ENCODE measurements around the gene CCDC106. TPM values are rescaled to one million over a fixed set of nuclear protein-coding genes. Genes with fewer than 3 reads are reported as not detected.

The CCDC106 gene
- total RNA-seq, 4 donors from 2014 or later = 3.7 to 15.1 (median 8.4) TPM

- TF ChIP-seq POLR2AphosphoS5 (IDR thresholded peaks at IDR 0.05) = peak in 1 of 3 donors; percentile 10
- no peak for TF ChIP-seq EP300 (IDR thresholded peaks at IDR 0.05; ENCODE audit: low read depth)
- no peak for TF ChIP-seq POLR2A (IDR thresholded peaks at IDR 0.05)
- peak in 1 of 5 experiments; percentile 8 for TF ChIP-seq CTCF (IDR thresholded peaks at IDR 0.05)
- Histone ChIP-seq H3K27me3 (no peaks in the 10 kb centered on the region), H3K4me1 (peaks cover 13 to 25% (median 19%) of the 10 kb centered on the region in 4 donors), H3K27ac (peak within 1 kb of the TSS; percentile 96 to 100 (median 98)), H3K36me3 (peaks cover 0 to 4% (median 0%) of the 10 kb centered on the region in 4 donors), H3K9me3 (no peaks in the 10 kb centered on the region), H3K4me3 (peak within 1 kb of the TSS; percentile 80 to 96 (median 86))
- intact Hi-C loops (cut with DNase I; ENCODE audit: low total_unique reads) (loop anchor here (10.0 kb wide), 1 partner anchor 485 kb away; the partner anchor contains the start of gene PPP1R12C), in situ Hi-C loops (cut with MboI; ENCODE audit: low pct_ligation_motif_present in 1 of 4, low pct_unique_long_range_greater_than_20kb in 1 of 4, low sequenced_read_pairs in 3 of 4) (loop anchor here in 1 of 4 donors (10.0 kb wide), 1 partner anchor 85 kb away; no protein-coding TSS in a partner anchor)
- DNase-seq = peak; percentile 87
- WGBS, 2 donors (ENCODE audit: low coverage in 1 of 2) = 0% methylated on average over 13 of the region's 97 CpGs; no CpG with 5 or more reads in 1 of the 2 donors
Measured at GRCh38 chr19:55599842-55600661, 48.0 kb upstream of the CCDC106 start, which contains the start of gene ZNF524. Gene ZNF524 (plus strand): TSS chr19:55600288. CDS start chr19:55602113, 1,825 bp downstream.

DNA sequence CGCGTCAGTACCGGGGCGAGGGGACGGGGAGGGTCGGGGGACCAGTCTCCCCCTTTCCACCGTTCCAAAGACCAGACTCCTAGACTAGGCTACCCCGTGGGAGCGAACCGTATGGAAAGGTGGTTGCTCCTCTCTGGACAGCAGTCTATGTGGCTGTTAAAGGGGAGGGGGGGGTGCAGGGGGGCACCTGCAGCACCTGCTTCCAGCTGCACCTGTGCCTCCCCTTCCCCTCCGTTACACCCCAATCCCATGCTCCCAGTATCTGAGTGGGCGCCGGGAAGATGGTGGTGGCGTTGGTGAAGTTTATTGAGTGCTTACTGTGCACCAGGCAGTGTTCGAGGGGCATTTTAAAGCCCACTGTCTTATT is 47.4 kb upstream of the CCDC106 start:
- TF ChIP-seq POLR2A (IDR thresholded peaks at IDR 0.05) = no peak
- no peak for TF ChIP-seq EP300 (IDR thresholded peaks at IDR 0.05; ENCODE audit: low read depth)
- no peak for TF ChIP-seq CTCF (IDR thresholded peaks at IDR 0.05)
- no peak for TF ChIP-seq POLR2AphosphoS5 (IDR thresholded peaks at IDR 0.05)
- WGBS, 2 donors (ENCODE audit: low coverage in 1 of 2) = 4% methylated on average over 11 of the region's 15 CpGs; no CpG with 5 or more reads in 1 of the 2 donors
- H3K36me3 ChIP-seq = no peaks in the 10 kb centered on the region
- H3K27me3 ChIP-seq = no peaks in the 10 kb centered on the region
- in situ Hi-C loops (cut with MboI; ENCODE audit: low pct_ligation_motif_present in 1 of 4, low pct_unique_long_range_greater_than_20kb in 1 of 4, low sequenced_read_pairs in 3 of 4) = loop anchor here in 1 of 4 donors (10.0 kb wide), 1 partner anchor 86 kb away; no protein-coding TSS in a partner anchor
- peaks cover 13 to 25% (median 20%) of the 10 kb centered on the region in 4 donors for H3K4me1 ChIP-seq
- DNase-seq = no peak
- peak overlapping the region; percentile 80 to 96 (median 86) for H3K4me3 ChIP-seq
- H3K27ac ChIP-seq = peak overlapping the region; percentile 96 to 100 (median 98)
- intact Hi-C loops (cut with DNase I; ENCODE audit: low total_unique reads) = loop anchor here (10.0 kb wide), 1 partner anchor 486 kb away; the partner anchor contains the start of gene PPP1R12C
- H3K9me3 ChIP-seq = no peaks in the 10 kb centered on the region

DNA sequence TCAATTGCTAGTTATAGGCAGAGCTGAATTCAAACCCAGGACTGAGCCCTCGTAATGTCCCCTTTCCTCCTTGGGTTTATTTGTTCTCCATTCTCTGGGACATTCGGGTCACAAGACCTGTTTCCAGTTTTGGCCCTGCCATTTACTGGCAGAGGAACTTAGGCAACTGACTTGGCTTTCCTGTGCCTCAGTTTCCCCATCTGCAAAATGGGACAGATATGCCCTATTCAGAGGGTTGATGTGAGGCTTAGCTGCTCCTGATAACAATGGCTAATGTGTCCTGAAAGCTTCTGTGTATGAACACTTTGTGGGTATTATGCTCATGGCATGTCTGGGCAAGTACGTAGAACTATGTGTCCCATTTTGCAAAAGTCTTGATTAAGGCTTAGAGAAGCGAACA is 46.9 kb upstream of the CCDC106 start:
- intact Hi-C loops (cut with DNase I; ENCODE audit: low total_unique reads) (loop anchor here (10.0 kb wide), 1 partner anchor 486 kb away; the partner anchor contains the start of gene PPP1R12C), in situ Hi-C loops (cut with MboI; ENCODE audit: low pct_ligation_motif_present in 1 of 4, low pct_unique_long_range_greater_than_20kb in 1 of 4, low sequenced_read_pairs in 3 of 4) (loop anchor here in 1 of 4 donors (10.0 kb wide), 1 partner anchor 86 kb away; no protein-coding TSS in a partner anchor)
- no peak for DNase-seq

More for the DNA sequence above, 46.9 kb upstream of the CCDC106 start:
- Histone ChIP-seq H3K27me3 (no peaks in the 10 kb centered on the region), H3K9me3 (no peaks in the 10 kb centered on the region), H3K27ac (peak overlapping the region; percentile 96 to 100 (median 98)), H3K4me3 (peak overlapping the region in 3 of 4 donors; percentile 80 to 96 (median 87)), H3K36me3 (no peaks in the 10 kb centered on the region), H3K4me1 (peaks cover 13 to 28% (median 20%) of the 10 kb centered on the region in 4 donors)
- TF ChIP-seq POLR2AphosphoS5 (IDR thresholded peaks at IDR 0.05) = no peak
- TF ChIP-seq CTCF (IDR thresholded peaks at IDR 0.05) = no peak
- no peak for TF ChIP-seq EP300 (IDR thresholded peaks at IDR 0.05; ENCODE audit: low read depth)
- no peak for TF ChIP-seq POLR2A (IDR thresholded peaks at IDR 0.05)
- WGBS, 2 donors (ENCODE audit: low coverage in 1 of 2) = 43 to 68% methylated on average over 1 to 4 of the region's 4 CpGs

Data from transverse colon (tissue), 4 donors.